Lung (tissue), 12 donors: ENCODE results near the gene NAGA. TPM values are rescaled to one million over a fixed set of nuclear protein-coding genes. Genes with fewer than 3 reads are reported as not detected.

Experiments
- ATAC-seq: fragments of 200-7000 bp; cut with Tn5 transposase; one replicate; pipeline ENCODE4 v1.9.1; 2020; ENCODE audit warnings: moderate number of reproducible peaks; ENCODE audit not compliant: insufficient read depth, low FRiP score
- DNase-seq, 3 donors: peaks; one replicate each; pipeline ENCODE4 v3.0.0-alpha.2; 2013 to 2017
- H3K27ac ChIP-seq, 2 donors: one replicate each; pipeline ENCODE4 v1.5.1; 2013; ENCODE audit warnings: mild to moderate bottlenecking in 2 of 2, moderate library complexity in 2 of 2, control low read depth in 1 of 2, inconsistent platforms in 1 of 2, low read depth in 1 of 2, low read length in 1 of 2
- H3K27me3 ChIP-seq, 3 donors: one replicate each; pipeline ENCODE4 v1.5.1; 2013; ENCODE audit warnings: low read length in 2 of 3; ENCODE audit not compliant: control insufficient read depth in 3 of 3, insufficient read depth in 3 of 3
- H3K36me3 ChIP-seq, 4 donors: one replicate each; pipeline ENCODE4 v1.5.1; 2013; ENCODE audit warnings: low read length in 4 of 4, mild to moderate bottlenecking in 1 of 4, moderate library complexity in 1 of 4; ENCODE audit not compliant: control insufficient read depth in 4 of 4, insufficient read depth in 4 of 4
- H3K4me1 ChIP-seq, 5 donors: one replicate each; pipeline ENCODE4 v1.5.1; 2013; ENCODE audit warnings: low read length in 5 of 5, mild to moderate bottlenecking in 2 of 5, moderate library complexity in 1 of 5; ENCODE audit not compliant: control insufficient read depth in 5 of 5, insufficient read depth in 5 of 5
- H3K4me3 ChIP-seq: one replicate; pipeline ENCODE4 v1.5.1; 2013; ENCODE audit warnings: mild to moderate bottlenecking, control low read depth, moderate library complexity
- H3K9ac ChIP-seq, 2 donors: one replicate each; pipeline ENCODE4 v1.5.1; 2013; ENCODE audit warnings: low read length in 2 of 2, control low read depth in 1 of 2; ENCODE audit not compliant: insufficient read depth in 1 of 2
- H3K9me3 ChIP-seq, 4 donors: one replicate each; pipeline ENCODE4 v1.5.1; 2013; ENCODE audit warnings: low read length in 3 of 4, mild to moderate bottlenecking in 1 of 4, moderate library complexity in 1 of 4; ENCODE audit not compliant: control insufficient read depth in 4 of 4, insufficient read depth in 3 of 4
- CTCF ChIP-seq: IDR thresholded peaks from 2 replicates; pipeline ENCODE4 v1.5.1; 2012; ENCODE audit warnings: mild to moderate bottlenecking; ENCODE audit errors: control extremely low read depth, extremely low read depth
- WGBS, 2 donors: extraction: QIAGEN DNeasy Blood & Tissue Kit; methylation state at CpG; one replicate each; pipeline ENCODE4 v1.1.7; 2013; 5-methylcytosine and 5-hydroxymethylcytosine counted together
- polyA plus RNA-seq, 2 donors: library from polyadenylated mRNA; stranded (reverse); fragments of 200-250 nt; gene quantifications; one replicate each; pipeline ENCODE4 v1.2.1, GENCODE V29; 2013
- total RNA-seq, 2 donors: library from RNA; depleted of rRNA in 1 of 2; stranded (reverse); fragments of >200 nt in 1 of 2; gene quantifications; one replicate each; pipeline ENCODE4 v1.2.1, GENCODE V29; 2014 to 2021
- donor health status: control.
- donor health status: control.
- donor health status: Bipolar disorder and iron deficiency.
- donor health status: healthy.
- donor health status: DM: yes; HTN: yes; CAD: no.

Gene NAGA
- total and polyA plus RNA-seq, 4 donors = 9.9 to 48.0 (median 39.6) TPM

GRCh38 chr22:42068291-42068690 lies 2.3 kb downstream of the NAGA start:
- Histone ChIP-seq H3K27me3 (no peaks in the 10 kb centered on the region), H3K9me3 (no peaks in the 10 kb centered on the region), H3K36me3 (peaks cover 4 to 27% (median 7%) of the 10 kb centered on the region in 4 donors), H3K9ac (no peak overlapping the region), H3K27ac (no peak overlapping the region), H3K4me3 (no peak overlapping the region), H3K4me1 (peaks cover 0 to 20% (median 4%) of the 10 kb centered on the region in 5 donors)
- ATAC-seq (no peak), DNase-seq (no peak)
- TF ChIP-seq CTCF = no peak
- WGBS, 2 donors = 95 to 99% methylated on average over 4 of the region's 4 CpGs

DNA sequence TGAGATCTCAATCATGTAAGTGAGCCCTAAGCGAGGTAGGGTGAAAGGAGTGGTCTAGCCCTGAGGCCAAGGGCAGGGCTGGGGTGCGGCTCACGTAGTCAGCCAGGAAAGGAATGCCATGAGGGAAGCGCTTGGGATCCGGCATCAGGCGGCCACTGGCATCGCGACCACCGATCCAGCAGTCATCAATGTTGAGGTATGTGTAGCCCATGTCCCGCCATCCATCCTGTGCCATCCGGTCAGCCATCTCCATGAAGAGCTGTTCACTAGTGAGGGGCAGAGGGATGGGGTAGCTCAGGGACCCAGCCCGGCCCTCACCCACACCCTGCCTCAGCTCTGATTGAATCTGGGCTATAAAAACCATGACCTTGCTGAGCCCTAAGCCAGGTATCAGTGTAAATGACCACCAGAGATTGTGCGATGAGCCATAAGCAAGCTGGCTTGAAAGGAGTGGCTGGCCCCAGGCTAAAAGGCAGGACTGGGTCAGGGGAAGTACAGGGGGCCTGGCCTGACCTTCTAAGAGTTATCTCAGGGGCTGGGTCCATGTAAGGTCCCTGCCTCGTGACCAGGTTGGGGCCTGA lies 2.9 kb downstream of the NAGA start:
- H3K9ac ChIP-seq = no peak overlapping the region
- peaks cover 7 to 32% (median 10%) of the 10 kb centered on the region in 4 donors for H3K36me3 ChIP-seq
- H3K27me3 ChIP-seq = no peaks in the 10 kb centered on the region
- H3K9me3 ChIP-seq = no peaks in the 10 kb centered on the region
- no peak overlapping the region for H3K27ac ChIP-seq
- 90 to 99% methylated on average over 14 of the region's 14 CpGs for WGBS, 2 donors
- DNase-seq = no peak
- H3K4me1 ChIP-seq = peaks cover 0 to 17% (median 4%) of the 10 kb centered on the region in 5 donors
- no peak for TF ChIP-seq CTCF
- H3K4me3 ChIP-seq = no peak overlapping the region
- ATAC-seq = no peak

- Histone ChIP-seq H3K4me3 (no peak overlapping the region), H3K9ac (no peak overlapping the region), H3K9me3 (peaks cover 0 to 2% (median 0%) of the 10 kb centered on the region in 4 donors), H3K36me3 (peaks cover 7 to 37% (median 14%) of the 10 kb centered on the region in 4 donors), H3K4me1 (peaks cover 0 to 17% (median 4%) of the 10 kb centered on the region in 5 donors), H3K27ac (no peak overlapping the region), H3K27me3 (no peaks in the 10 kb centered on the region)
- no peak for TF ChIP-seq CTCF
- DNase-seq (no peak), ATAC-seq (no peak)
- 97 to 98% methylated on average over 10 of the region's 10 CpGs for WGBS, 2 donors
Observed at GRCh38 chr22:42066937-42067336, 3.7 kb downstream of the NAGA start.
